Prostate gland (tissue), 2 donors: ENCODE data around the gene THSD7A. TPM values are rescaled to one million over a fixed set of nuclear protein-coding genes. Genes with fewer than 3 reads are reported as not detected.

Experiments used
- DNase-seq: peaks from one replicate; pipeline ENCODE4 v3.0.0-alpha.2; 2019; ENCODE audit warnings: low spot score
- H3K27ac ChIP-seq, 2 donors: fragments of 200-600 bp; sonication (generic); 2 replicates each; pipeline ENCODE4 v1.5.1; 2017 to 2019
- H3K27me3 ChIP-seq: fragments of 200-600 bp; sonication (generic); replicated peaks from 2 replicates; pipeline ENCODE4 v1.5.1; 2019; ENCODE audit not compliant: insufficient read depth
- H3K36me3 ChIP-seq, 2 donors: fragments of 200-600 bp; sonication (generic); 1 replicate in 1 of 2; 2 replicates in 1 of 2; pipeline versions ENCODE4 v1.5.1 to v1.8.1; 2017 to 2019
- H3K4me1 ChIP-seq: fragments of 200-600 bp; sonication (generic); replicated peaks from 2 replicates; pipeline ENCODE4 v1.5.1; 2019
- H3K4me3 ChIP-seq, 2 donors: fragments of 200-600 bp; sonication (generic); 2 replicates each; pipeline ENCODE4 v1.5.1; 2017 to 2019
- H3K9me3 ChIP-seq: fragments of 200-600 bp; sonication (generic); 2 replicates; pipeline ENCODE4 v1.5.1; 2017
- CTCF ChIP-seq, 4 experiments: fragments of 200-600 bp in 2 of 4; fragments of 450-650 bp in 2 of 4; sonication (generic) in 2 of 4; IDR thresholded peaks; 1 replicate in 3 of 4; 2 replicates in 1 of 4; pipeline ENCODE4 v1.5.1; 2016 to 2019; ENCODE audit warnings: antibody characterized with exemption in 4 of 4, mild to moderate bottlenecking in 2 of 4, moderate library complexity in 2 of 4
- POLR2A ChIP-seq: fragments of 450-650 bp; IDR thresholded peaks from one replicate; pipeline ENCODE4 v1.6.1; 2016; ENCODE audit warnings: antibody characterized with exemption, mild to moderate bottlenecking
- POLR2AphosphoS5 ChIP-seq: sonication (generic); formaldehyde crosslinking; IDR thresholded peaks from one replicate; pipeline ENCODE4 v1.6.1; 2017; ENCODE audit warnings: antibody characterized with exemption
- WGBS: methylation state at CpG from one replicate; pipeline ENCODE4 v1.1.5; 2018; 5-methylcytosine and 5-hydroxymethylcytosine counted together
- intact Hi-C: fragments of 100-400 bp; cut with DNase I; formaldehyde crosslinking; loops from one replicate; pipeline ENCODE4 v1.14.2; 2022
- total RNA-seq, 2 donors: library from RNA; depleted of rRNA; stranded (reverse); fragments of >200 nt; gene quantifications; one replicate each; pipeline ENCODE4 v1.1.0, GENCODE V29; 2016

Gene THSD7A
- total RNA-seq, 2 donors from 2014 or later: 3.1 to 9.9 TPM

- intact Hi-C loops: no loop called here
- H3K27ac ChIP-seq: no peak overlapping the region
- no peak for TF ChIP-seq POLR2AphosphoS5
- no peak for TF ChIP-seq POLR2A
- no peak for TF ChIP-seq CTCF (IDR thresholded peaks at IDR 0.05)
- no peaks in the 10 kb centered on the region for H3K4me1 ChIP-seq
- DNase-seq: no peak
- no peak overlapping the region for H3K4me3 ChIP-seq
- whole genome bisulfite sequencing: 90% methylated on average over 3 of the region's 3 CpGs
- no peaks in the 10 kb centered on the region for H3K9me3 ChIP-seq
- no peaks in the 10 kb centered on the region for H3K36me3 ChIP-seq
- no peaks in the 10 kb centered on the region for H3K27me3 ChIP-seq
These were observed 150.5 kb downstream of the THSD7A start for GRCh38 chr7:11681461-11681860.

- TF ChIP-seq POLR2AphosphoS5 (no peak), CTCF (IDR thresholded peaks at IDR 0.05) (no peak), POLR2A (no peak)
- no peaks in the 10 kb centered on the region for H3K36me3 ChIP-seq
- no peaks in the 10 kb centered on the region for H3K27me3 ChIP-seq
- no peak overlapping the region for H3K4me3 ChIP-seq
- H3K9me3 ChIP-seq: no peaks in the 10 kb centered on the region
- DNase-seq: no peak
- intact Hi-C loops: no loop called here
- 98% methylated on average over 5 of the region's 5 CpGs for WGBS
- no peak overlapping the region for H3K27ac ChIP-seq
- no peaks in the 10 kb centered on the region for H3K4me1 ChIP-seq
These were observed 156.8 kb downstream of the THSD7A start for GRCh38 chr7:11675163-11675562.

- Histone ChIP-seq H3K36me3 (no peaks in the 10 kb centered on the region), H3K9me3 (no peaks in the 10 kb centered on the region), H3K27me3 (no peaks in the 10 kb centered on the region), H3K4me3 (no peak overlapping the region), H3K27ac (no peak overlapping the region), H3K4me1 (no peaks in the 10 kb centered on the region)
- WGBS: 77% methylated on average over 4 of the region's 4 CpGs
- TF ChIP-seq CTCF (IDR thresholded peaks at IDR 0.05) (no peak), POLR2A (no peak), POLR2AphosphoS5 (no peak)
- DNase-seq: no peak
- intact Hi-C loops: no loop called here
These were observed 163.3 kb downstream of the THSD7A start for GRCh38 chr7:11668727-11669126.

- Histone ChIP-seq H3K4me1 (no peaks in the 10 kb centered on the region), H3K27ac (no peak overlapping the region), H3K27me3 (no peaks in the 10 kb centered on the region), H3K9me3 (no peaks in the 10 kb centered on the region), H3K4me3 (no peak overlapping the region), H3K36me3 (no peaks in the 10 kb centered on the region)
- intact Hi-C loops: no loop called here
- DNase-seq: no peak
- 88% methylated on average over 2 of the region's 2 CpGs for WGBS
- no peak for TF ChIP-seq POLR2A
- TF ChIP-seq CTCF (IDR thresholded peaks at IDR 0.05): no peak
- TF ChIP-seq POLR2AphosphoS5: no peak
These were observed 164.2 kb downstream of the THSD7A start for GRCh38 chr7:11667810-11668185.

- TF ChIP-seq POLR2AphosphoS5: no peak
- no peak for TF ChIP-seq POLR2A
- TF ChIP-seq CTCF (IDR thresholded peaks at IDR 0.05): no peak
- H3K9me3 ChIP-seq: no peaks in the 10 kb centered on the region
- 84% methylated on average over 7 of the region's 7 CpGs for WGBS
- no peak for DNase-seq
- H3K4me1 ChIP-seq: no peaks in the 10 kb centered on the region
- H3K27me3 ChIP-seq: no peaks in the 10 kb centered on the region
- intact Hi-C loops: no loop called here
- no peak overlapping the region for H3K4me3 ChIP-seq
- H3K36me3 ChIP-seq: no peaks in the 10 kb centered on the region
- H3K27ac ChIP-seq: no peak overlapping the region
These were observed 164.8 kb downstream of the THSD7A start for GRCh38 chr7:11667071-11667809.
